ENCODE results near the gene ABCB9. TPM values are rescaled to one million over a fixed set of nuclear protein-coding genes. Genes with fewer than 3 reads are reported as not detected.

Gene ABCB9
- total RNA-seq, 2 donors from 2014 or later, result 8.2 to 50.0 TPM

DNA sequence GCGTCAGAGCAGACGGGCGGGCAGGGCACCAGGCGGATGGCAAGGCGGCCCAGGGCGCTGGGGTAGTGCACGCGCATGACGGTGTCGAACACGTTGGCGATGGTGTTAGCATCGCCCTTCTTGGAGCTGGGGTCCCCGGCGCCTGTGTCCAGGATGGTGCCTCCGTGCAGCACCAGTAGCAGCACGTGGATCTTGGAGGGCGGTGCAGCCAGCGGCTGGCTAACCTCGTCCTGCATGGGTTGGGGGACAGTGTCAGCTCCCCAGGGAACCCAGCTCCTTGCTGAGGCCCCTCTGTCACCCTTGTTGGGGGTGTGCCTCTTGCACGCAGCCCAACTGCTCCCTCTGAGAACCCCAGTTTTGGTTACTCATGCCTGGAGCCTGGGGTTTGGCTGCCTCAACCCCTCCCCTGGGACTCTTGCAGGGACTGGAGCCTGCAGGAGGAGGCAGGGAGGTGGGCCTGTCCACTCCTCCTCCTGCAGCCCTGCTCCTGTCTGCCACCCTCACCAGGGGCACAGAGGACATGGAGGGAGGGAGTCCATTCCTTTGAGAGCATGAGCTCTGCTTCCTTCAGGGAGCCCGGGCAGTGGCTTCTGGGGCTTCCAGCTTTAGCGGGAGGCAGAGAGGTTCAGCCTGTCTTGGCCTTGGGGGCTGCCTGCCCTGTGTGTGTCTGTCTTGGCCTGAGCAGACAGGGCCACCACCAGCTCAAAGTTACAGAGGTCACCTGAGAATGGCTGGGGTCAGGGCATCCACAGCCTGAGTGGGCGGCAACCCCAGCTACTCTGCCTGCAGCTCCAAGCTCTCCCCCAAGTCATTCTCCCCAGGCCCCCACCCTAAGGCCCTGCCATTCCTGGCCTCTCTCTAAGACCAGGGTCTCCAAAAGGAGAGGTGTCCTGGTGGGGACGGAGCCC lies 31.3 kb upstream of the ABCB9 start:
- 94% methylated on average over 24 of the region's 25 CpGs for WGBS
- Histone ChIP-seq H3K9me3 (no peaks in the 10 kb centered on the region), H3K27me3 (replicated peaks; ENCODE audit: insufficient read depth) (no peaks in the 10 kb centered on the region), H3K4me1 (replicated peaks) (no peaks in the 10 kb centered on the region), H3K36me3 (no peaks in the 10 kb centered on the region), H3K4me3 (no peak overlapping the region), H3K27ac (no peak overlapping the region)
- intact Hi-C loops (cut with DNase I), result no loop called here
- DNase-seq (ENCODE audit: low spot score), result no peak
- TF ChIP-seq CTCF (IDR thresholded peaks at IDR 0.05), result no peak
- no peak for TF ChIP-seq POLR2A (IDR thresholded peaks at IDR 0.05)
- TF ChIP-seq POLR2AphosphoS5 (IDR thresholded peaks at IDR 0.05), result no peak

- intact Hi-C loops (cut with DNase I), result no loop called here
- Histone ChIP-seq H3K4me3 (no peak overlapping the region), H3K9me3 (no peaks in the 10 kb centered on the region), H3K27me3 (replicated peaks; ENCODE audit: insufficient read depth) (no peaks in the 10 kb centered on the region), H3K27ac (no peak overlapping the region), H3K4me1 (replicated peaks) (no peaks in the 10 kb centered on the region), H3K36me3 (no peaks in the 10 kb centered on the region)
- TF ChIP-seq CTCF (IDR thresholded peaks at IDR 0.05) (no peak), POLR2AphosphoS5 (IDR thresholded peaks at IDR 0.05) (no peak), POLR2A (IDR thresholded peaks at IDR 0.05) (no peak)
- WGBS, result 90% methylated on average over 16 of the region's 16 CpGs
- DNase-seq (ENCODE audit: low spot score), result no peak
Measured at GRCh38 chr12:122996621-122997342, 30.5 kb upstream of the ABCB9 start.

DNA sequence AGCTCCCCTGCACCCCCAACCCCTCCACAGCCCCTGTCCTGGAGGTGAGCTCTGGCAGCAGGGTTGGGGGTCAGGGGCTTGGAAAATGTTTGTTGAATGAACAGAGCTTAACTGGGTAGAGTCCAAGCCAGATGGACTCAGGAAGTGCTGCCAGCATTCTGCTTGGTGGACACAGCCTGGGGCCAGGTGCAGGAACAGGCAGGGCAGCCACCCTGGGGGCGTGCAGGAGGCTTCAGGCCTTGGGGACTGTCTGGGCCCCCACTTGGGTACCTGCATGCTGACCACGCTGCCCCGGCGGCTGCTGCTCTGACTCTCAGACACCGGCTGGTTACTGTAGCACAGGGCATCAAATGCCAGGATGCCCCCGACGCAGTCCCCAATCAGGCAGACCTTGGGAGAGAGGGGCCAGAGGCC lies 29.9 kb upstream of the ABCB9 start:
- DNase-seq (ENCODE audit: low spot score), result no peak
- TF ChIP-seq CTCF (IDR thresholded peaks at IDR 0.05) (no peak), POLR2A (IDR thresholded peaks at IDR 0.05) (no peak), POLR2AphosphoS5 (IDR thresholded peaks at IDR 0.05) (no peak)
- H3K27ac ChIP-seq, result no peak overlapping the region
- no peak overlapping the region for H3K4me3 ChIP-seq
- no peaks in the 10 kb centered on the region for H3K4me1 ChIP-seq (replicated peaks)
- no peaks in the 10 kb centered on the region for H3K36me3 ChIP-seq
- intact Hi-C loops (cut with DNase I), result no loop called here
- H3K27me3 ChIP-seq (replicated peaks; ENCODE audit: insufficient read depth), result no peaks in the 10 kb centered on the region
- no peaks in the 10 kb centered on the region for H3K9me3 ChIP-seq
- 90% methylated on average over 7 of the region's 7 CpGs for WGBS

GRCh38 chr12:122995503-122996187 lies 29.4 kb upstream of the ABCB9 start:
- Histone ChIP-seq H3K9me3 (no peaks in the 10 kb centered on the region), H3K36me3 (no peaks in the 10 kb centered on the region), H3K4me3 (no peak overlapping the region), H3K4me1 (replicated peaks) (no peaks in the 10 kb centered on the region), H3K27ac (no peak overlapping the region), H3K27me3 (replicated peaks; ENCODE audit: insufficient read depth) (no peaks in the 10 kb centered on the region)
- intact Hi-C loops (cut with DNase I), result no loop called here
- 78% methylated on average over 15 of the region's 20 CpGs for WGBS
- TF ChIP-seq CTCF (IDR thresholded peaks at IDR 0.05) (no peak), POLR2AphosphoS5 (IDR thresholded peaks at IDR 0.05) (no peak), POLR2A (IDR thresholded peaks at IDR 0.05) (no peak)
- DNase-seq (ENCODE audit: low spot score), result no peak

All from prostate gland (tissue), 2 donors.